Measurements from ENCODE around the gene ENKD1.

GRCh38 chr16:67708368-67708771, 41.8 kb upstream of the ENKD1 start:
- TF ChIP-seq CTCF (IDR thresholded peaks at IDR 0.05) (no peak), POLR2AphosphoS5 (IDR thresholded peaks at IDR 0.05) (no peak)

Measured in upper lobe of left lung (tissue), 4 donors.